Activated CD4-positive, alpha-beta memory T cell treated with anti-CD3 and anti-CD28 coated beads for 36 hours (primary cell): ENCODE measurements around the gene SHROOM3. TPM values are rescaled to one million over a fixed set of nuclear protein-coding genes. Genes with fewer than 3 reads are reported as not detected.
"Not testable (repeated sequence)": the region's sequence is repeated elsewhere in the genome, so short reads cannot be mapped to it uniquely, and the experiment has no call there.

ENCODE experiments used
- CTCF ChIA-PET: fragments of 350-600 bp; sonication (Branson Sonifier 250); formaldehyde crosslinking; loops from one replicate; lab custom pipeline; 2021; ENCODE audit warnings: antibody characterized with exemption, inconsistent platforms; lab: Charles Lee
- POLR2A ChIA-PET: fragments of 350-600 bp; sonication (Branson Sonifier 250); formaldehyde crosslinking; loops from one replicate; lab custom pipeline; 2021; ENCODE audit warnings: antibody characterized with exemption; lab: Charles Lee
- DNase-seq: peaks from one replicate; pipeline ENCODE4 v3.0.0-alpha.2; 2020
- H3K27ac Mint-ChIP-seq: one replicate; pipeline ENCODE4 v1.8.0; 2021; ENCODE audit warnings: mixed read lengths
- H3K27me3 Mint-ChIP-seq: one replicate; pipeline ENCODE4 v1.8.0; 2021; ENCODE audit warnings: mixed read lengths
- H3K36me3 Mint-ChIP-seq: one replicate; pipeline ENCODE4 v1.8.0; 2021; ENCODE audit warnings: mixed read lengths
- H3K4me1 Mint-ChIP-seq: one replicate; pipeline ENCODE4 v1.8.0; 2021; ENCODE audit warnings: low read depth, mixed read lengths
- H3K4me3 Mint-ChIP-seq: one replicate; pipeline ENCODE4 v1.8.0; 2021; ENCODE audit warnings: mild to moderate bottlenecking, mixed read lengths
- H3K9me3 Mint-ChIP-seq: one replicate; pipeline ENCODE4 v1.8.0; 2021; ENCODE audit warnings: mixed read lengths
- intact Hi-C: fragments of 100-400 bp; cut with micrococcal nuclease; formaldehyde crosslinking; loops from one replicate; pipeline ENCODE4 v1.15.1; 2023
- total RNA-seq, 2 experiments: library from RNA; stranded (reverse); gene quantifications; one replicate each; pipeline ENCODE4 v1.2.3, GENCODE V29; 2021

Gene SHROOM3
- total RNA-seq, 2 experiments from 2014 or later = not detected

DNA sequence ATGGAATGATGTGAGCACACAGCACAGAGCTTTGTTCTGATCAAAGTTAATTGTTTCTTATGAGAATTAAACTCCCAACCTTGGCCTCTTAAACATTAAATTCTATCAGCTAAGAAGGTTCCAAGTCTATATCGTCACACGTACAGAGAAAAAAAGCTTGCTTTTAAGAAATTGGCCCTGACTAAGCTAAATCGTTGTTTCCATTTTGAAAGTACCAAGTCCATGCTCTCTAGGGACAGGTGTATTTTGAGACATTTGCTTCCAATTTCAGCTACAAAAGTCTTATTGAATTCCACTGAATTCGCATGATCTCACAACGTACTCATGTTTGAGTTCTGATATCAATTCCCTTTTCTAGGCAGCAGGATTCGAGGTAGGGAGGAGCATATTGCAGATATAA lies 157.4 kb downstream of the SHROOM3 start:
- Mint-ChIP-seq H3K27ac (no peak overlapping the region), H3K27me3 (peaks cover 15% of the 10 kb centered on the region), H3K36me3 (no peaks in the 10 kb centered on the region), H3K4me3 (no peak overlapping the region), H3K4me1 (no peaks in the 10 kb centered on the region), H3K9me3 (no peaks in the 10 kb centered on the region)
- ChIA-PET CTCF (interaction anchor here (1.1 kb wide), 1 partner anchor 93 kb away, joined by 3 read pairs; no protein-coding TSS in a partner anchor), POLR2A (no interaction called here)
- no peak for DNase-seq
- intact Hi-C loops = no loop called here

DNA sequence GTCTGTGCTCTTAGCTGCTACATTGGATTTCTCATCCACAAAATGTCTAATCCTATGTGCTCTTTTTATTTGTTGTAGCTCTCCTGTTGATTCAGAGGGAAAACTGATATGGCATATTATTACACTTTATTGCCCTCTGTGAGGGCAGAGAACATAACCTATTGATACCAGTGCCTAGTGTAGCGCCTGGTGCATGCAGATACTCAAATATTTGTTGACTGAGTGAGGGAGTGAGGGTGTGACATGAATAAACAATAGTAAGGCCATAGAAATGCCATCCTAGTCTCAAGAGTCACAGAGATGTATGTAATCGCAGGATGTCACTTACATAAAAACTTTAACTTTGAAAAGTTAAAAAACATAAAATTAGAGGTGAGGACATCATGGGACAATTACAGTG lies 159.1 kb downstream of the SHROOM3 start:
- H3K36me3 Mint-ChIP-seq = no peaks in the 10 kb centered on the region
- ChIA-PET CTCF (no interaction called here), POLR2A (no interaction called here)
- intact Hi-C loops = no loop called here
- H3K27me3 Mint-ChIP-seq = peaks cover 7% of the 10 kb centered on the region
- no peak for DNase-seq
- no peaks in the 10 kb centered on the region for H3K4me1 Mint-ChIP-seq
- no peak overlapping the region for H3K4me3 Mint-ChIP-seq
- no peak overlapping the region for H3K27ac Mint-ChIP-seq
- no peaks in the 10 kb centered on the region for H3K9me3 Mint-ChIP-seq

- peaks cover 7% of the 10 kb centered on the region for H3K27me3 Mint-ChIP-seq
- no peaks in the 10 kb centered on the region for H3K36me3 Mint-ChIP-seq
- H3K27ac Mint-ChIP-seq = no peak overlapping the region
- ChIA-PET POLR2A (no interaction called here), CTCF (no interaction called here)
- H3K4me1 Mint-ChIP-seq = no peaks in the 10 kb centered on the region
- no peak for DNase-seq
- intact Hi-C loops = no loop called here
- no peaks in the 10 kb centered on the region for H3K9me3 Mint-ChIP-seq
- H3K4me3 Mint-ChIP-seq = no peak overlapping the region
Observed at GRCh38 chr4:76595435-76595834, 160.4 kb downstream of the SHROOM3 start.

DNA sequence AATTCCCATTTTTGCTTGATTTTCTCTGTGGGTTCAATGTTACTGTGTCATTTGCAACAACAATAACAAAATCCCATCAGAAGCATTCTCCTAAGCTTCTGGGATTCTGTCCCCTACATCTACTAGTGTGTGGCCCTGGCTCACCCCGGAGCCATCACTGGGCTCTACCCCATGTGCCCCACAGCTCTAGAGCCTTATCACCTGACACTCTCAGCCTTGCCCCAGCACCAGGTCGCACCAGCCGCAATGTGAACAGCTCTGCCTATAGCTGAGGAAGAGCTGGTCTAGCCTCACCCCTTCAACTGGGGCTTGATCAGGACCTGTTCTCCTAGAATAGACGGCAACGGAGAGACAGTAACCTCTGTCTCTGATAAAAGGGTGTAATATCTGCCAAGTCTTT lies 161.7 kb downstream of the SHROOM3 start:
- Mint-ChIP-seq H3K36me3 (no peaks in the 10 kb centered on the region), H3K4me1 (no peaks in the 10 kb centered on the region), H3K27me3 (peaks cover 5% of the 10 kb centered on the region), H3K4me3 (no peak overlapping the region), H3K27ac (no peak overlapping the region), H3K9me3 (no peaks in the 10 kb centered on the region)
- DNase-seq = no peak
- ChIA-PET CTCF (no interaction called here), POLR2A (no interaction called here)
- intact Hi-C loops = no loop called here

DNA sequence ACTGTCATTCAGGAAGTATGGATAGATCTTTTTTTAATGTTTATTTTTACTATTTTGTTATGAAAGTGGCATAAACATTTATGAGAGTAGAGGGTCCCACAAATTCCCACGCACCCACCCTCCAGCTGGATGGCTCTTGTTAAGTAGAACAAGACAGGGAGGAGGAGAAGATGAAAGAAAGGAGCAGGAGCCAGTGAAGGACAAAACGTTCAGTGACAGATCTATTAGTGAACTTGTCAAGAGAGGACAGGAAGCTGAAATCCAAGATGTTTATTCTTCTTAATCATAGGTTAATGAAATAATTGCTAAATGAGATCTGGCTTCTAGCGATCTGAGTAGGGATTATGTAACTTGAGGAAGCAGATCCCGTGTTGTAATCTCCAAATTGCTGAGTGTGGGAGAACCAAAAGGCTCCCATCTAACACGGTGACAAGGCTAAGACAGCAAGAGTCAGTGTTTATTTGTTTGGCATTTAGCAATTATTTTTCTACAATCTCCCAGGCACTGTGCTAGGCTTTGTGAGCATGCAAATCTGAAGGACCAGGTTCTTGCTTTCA lies 162.5 kb downstream of the SHROOM3 start:
- Mint-ChIP-seq H3K27me3 (peaks cover under 1% of the 10 kb centered on the region), H3K36me3 (no peaks in the 10 kb centered on the region), H3K4me3 (no peak overlapping the region), H3K9me3 (no peaks in the 10 kb centered on the region), H3K27ac (no peak overlapping the region), H3K4me1 (no peaks in the 10 kb centered on the region)
- CTCF ChIA-PET = no interaction called here
- no peak for DNase-seq
- intact Hi-C loops = no loop called here
- POLR2A ChIA-PET = no interaction called here

GRCh38 chr4:76600447-76600846 lies 165.4 kb downstream of the SHROOM3 start:
- DNase-seq = no peak
- H3K27ac Mint-ChIP-seq = no peak overlapping the region
- H3K9me3 Mint-ChIP-seq = no peaks in the 10 kb centered on the region
- ChIA-PET POLR2A (no interaction called here), CTCF (no interaction called here)
- no peaks in the 10 kb centered on the region for H3K36me3 Mint-ChIP-seq
- intact Hi-C loops = no loop called here
- H3K27me3 Mint-ChIP-seq = peaks cover 9% of the 10 kb centered on the region
- no peak overlapping the region for H3K4me3 Mint-ChIP-seq
- no peaks in the 10 kb centered on the region for H3K4me1 Mint-ChIP-seq

DNA sequence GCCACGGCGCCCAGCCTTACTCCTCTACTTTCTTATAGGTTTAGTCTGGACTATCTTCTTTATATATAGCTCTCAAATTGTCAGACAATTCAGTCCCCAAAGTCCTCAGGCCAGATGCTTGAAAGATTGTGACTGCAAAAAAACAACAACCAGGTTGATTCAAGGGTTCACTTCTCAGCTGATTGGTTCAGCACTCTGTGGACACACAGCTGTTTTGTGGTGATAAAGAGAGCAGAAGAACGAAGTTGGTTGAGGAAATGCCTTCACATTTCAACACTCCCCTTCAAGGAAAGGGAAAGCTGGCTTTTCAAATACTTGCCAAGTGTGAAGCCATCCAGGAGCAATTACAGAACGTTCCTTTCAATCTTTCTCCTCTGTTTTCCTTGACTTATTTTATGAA lies 166.8 kb downstream of the SHROOM3 start:
- Mint-ChIP-seq H3K27ac (no peak overlapping the region), H3K4me1 (no peaks in the 10 kb centered on the region), H3K4me3 (no peak overlapping the region), H3K9me3 (no peaks in the 10 kb centered on the region), H3K27me3 (peaks cover 9% of the 10 kb centered on the region), H3K36me3 (no peaks in the 10 kb centered on the region)
- ChIA-PET CTCF (no interaction called here), POLR2A (no interaction called here)
- no peak for DNase-seq
- intact Hi-C loops = no loop called here

DNA sequence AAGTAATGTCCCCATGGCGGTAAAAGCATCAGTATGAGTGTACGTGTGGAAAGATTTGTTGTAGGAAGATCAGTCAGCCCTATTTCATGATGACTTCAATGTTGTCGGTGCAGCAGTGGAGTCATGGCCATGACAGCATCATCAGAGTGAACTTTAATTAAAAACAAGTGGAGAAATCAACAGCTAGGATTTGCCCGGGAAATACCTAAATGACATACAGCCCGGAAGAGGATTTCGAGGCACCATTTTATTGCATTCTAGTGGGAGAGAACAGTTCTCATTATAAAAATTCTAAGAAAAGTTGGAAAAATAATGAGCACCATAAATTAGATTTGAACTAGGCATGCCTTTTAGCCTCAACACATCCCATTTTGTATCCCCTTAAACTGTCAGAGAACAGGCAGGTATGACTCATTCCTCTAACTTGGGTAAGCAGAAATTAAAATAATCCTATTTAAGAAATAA lies 170.1 kb downstream of the SHROOM3 start:
- no peak for DNase-seq
- Mint-ChIP-seq H3K4me1 (no peaks in the 10 kb centered on the region), H3K27me3 (peaks cover 9% of the 10 kb centered on the region), H3K4me3 (no peak overlapping the region), H3K27ac (no peak overlapping the region), H3K9me3 (no peaks in the 10 kb centered on the region), H3K36me3 (no peaks in the 10 kb centered on the region)
- ChIA-PET POLR2A (no interaction called here), CTCF (no interaction called here)
- intact Hi-C loops = no loop called here

- CTCF ChIA-PET = no interaction called here
- no peak overlapping the region for H3K4me3 Mint-ChIP-seq
- intact Hi-C loops = no loop called here
- H3K27ac Mint-ChIP-seq = no peak overlapping the region
- H3K27me3 Mint-ChIP-seq = peaks cover 10% of the 10 kb centered on the region
- no peaks in the 10 kb centered on the region for H3K4me1 Mint-ChIP-seq
- H3K9me3 Mint-ChIP-seq = no peaks in the 10 kb centered on the region
- POLR2A ChIA-PET = no interaction called here
- no peaks in the 10 kb centered on the region for H3K36me3 Mint-ChIP-seq
- no peak for DNase-seq
Observed at GRCh38 chr4:76606645-76607265, 171.7 kb downstream of the SHROOM3 start.

DNA sequence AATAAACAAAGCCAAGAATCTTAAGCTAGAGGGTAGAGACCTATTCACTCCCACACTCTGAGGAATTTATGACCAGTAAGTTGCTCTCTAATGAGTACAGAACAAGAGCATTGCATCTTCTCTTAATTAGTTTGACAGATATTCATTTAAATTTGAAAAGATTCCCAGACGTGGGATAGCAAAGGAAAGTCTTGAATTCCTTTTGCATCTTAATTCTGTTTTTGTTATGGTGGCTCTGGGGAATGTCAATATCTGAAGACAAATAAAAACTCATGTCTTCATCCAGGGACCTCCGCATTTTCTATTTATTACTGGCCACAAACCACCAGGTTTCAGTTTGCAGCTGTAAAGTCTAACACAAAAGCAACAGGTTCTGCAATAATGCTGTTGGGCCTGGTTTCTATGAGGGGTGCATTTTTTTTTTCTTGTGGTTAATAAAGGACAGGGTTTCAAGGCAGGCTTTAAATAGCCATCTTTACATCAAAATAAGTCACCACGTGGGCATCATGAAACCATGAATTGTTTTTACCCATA lies 172.3 kb downstream of the SHROOM3 start:
- ChIA-PET POLR2A (no interaction called here), CTCF (no interaction called here)
- H3K4me3 Mint-ChIP-seq = no peak overlapping the region
- DNase-seq = no peak
- H3K36me3 Mint-ChIP-seq = no peaks in the 10 kb centered on the region
- peaks cover 10% of the 10 kb centered on the region for H3K27me3 Mint-ChIP-seq
- no peaks in the 10 kb centered on the region for H3K4me1 Mint-ChIP-seq
- no peak overlapping the region for H3K27ac Mint-ChIP-seq
- no peaks in the 10 kb centered on the region for H3K9me3 Mint-ChIP-seq
- intact Hi-C loops = no loop called here

- no peak overlapping the region for H3K4me3 Mint-ChIP-seq
- ChIA-PET POLR2A (no interaction called here), CTCF (no interaction called here)
- no peaks in the 10 kb centered on the region for H3K9me3 Mint-ChIP-seq
- no peaks in the 10 kb centered on the region for H3K4me1 Mint-ChIP-seq
- intact Hi-C loops = no loop called here
- H3K36me3 Mint-ChIP-seq = no peaks in the 10 kb centered on the region
- DNase-seq = no peak
- no peak overlapping the region for H3K27ac Mint-ChIP-seq
- H3K27me3 Mint-ChIP-seq = peaks cover 7% of the 10 kb centered on the region
Observed at GRCh38 chr4:76607846-76608245, 172.8 kb downstream of the SHROOM3 start.

GRCh38 chr4:76608549-76608948 lies 173.5 kb downstream of the SHROOM3 start:
- CTCF ChIA-PET, H3K36me3 Mint-ChIP-seq, H3K4me3 Mint-ChIP-seq, DNase-seq, intact Hi-C loops, H3K27ac Mint-ChIP-seq, H3K4me1 Mint-ChIP-seq, H3K9me3 Mint-ChIP-seq, POLR2A ChIA-PET, H3K27me3 Mint-ChIP-seq: not testable (repeated sequence)
